Adipose tissue (tissue), 3 donors: Measurements from ENCODE around the gene IRF5. TPM values are rescaled to one million over a fixed set of nuclear protein-coding genes. Genes with fewer than 3 reads are reported as not detected.
"Not testable (repeated sequence)": the region's sequence is repeated elsewhere in the genome, so short reads cannot be mapped to it uniquely, and the experiment has no call there.

Experiments used
- H3K27ac ChIP-seq: one replicate; pipeline ENCODE4 v1.5.1; 2013; ENCODE audit warnings: low read depth, low read length
- WGBS, 3 donors: extraction: QIAGEN DNeasy Blood & Tissue Kit; methylation state at CpG; one replicate each; pipeline ENCODE4 v1.1.7; 2013; 5-methylcytosine and 5-hydroxymethylcytosine counted together
- polyA plus RNA-seq, 3 donors: library from polyadenylated mRNA; stranded (reverse); fragments of 200-250 nt; gene quantifications; one replicate each; pipeline ENCODE4 v1.2.3, GENCODE V29; 2013
- donor health status: healthy with polysubstance abuse.
- donor health status: Bipolar disorder and iron deficiency.
- donor health status: healthy.

Gene IRF5
- polyA plus RNA-seq, 3 donors, result 2.7 to 4.3 (median 3.7) TPM

GRCh38 chr7:128904381-128905197 lies 33.1 kb upstream of the IRF5 start:
- no peak overlapping the region for H3K27ac ChIP-seq
- WGBS, 3 donors, result 30 to 41% (median 36%) methylated on average over 8 of the region's 8 CpGs

- no peak overlapping the region for H3K27ac ChIP-seq
- 71 to 85% (median 80%) methylated on average over 5 of the region's 5 CpGs for WGBS, 3 donors
These were observed 31.5 kb upstream of the IRF5 start for GRCh38 chr7:128906001-128906765.

GRCh38 chr7:128906766-128907559 lies 30.8 kb upstream of the IRF5 start:
- H3K27ac ChIP-seq, result no peak overlapping the region
- 81 to 89% (median 86%) methylated on average over 18 to 19 of the region's 19 CpGs for WGBS, 3 donors

- WGBS, 3 donors, result 86 to 93% (median 90%) methylated on average over 6 of the region's 6 CpGs
- no peak overlapping the region for H3K27ac ChIP-seq
These were observed 28.7 kb upstream of the IRF5 start for GRCh38 chr7:128908750-128909624.

- 11 to 17% (median 16%) methylated on average over 40 to 42 of the region's 42 CpGs for WGBS, 3 donors
- no peak overlapping the region for H3K27ac ChIP-seq
These were observed 27.8 kb upstream of the IRF5 start for GRCh38 chr7:128909625-128910568.

- 20 to 37% (median 34%) methylated on average over 28 to 34 of the region's 34 CpGs for WGBS, 3 donors
- H3K27ac ChIP-seq, result no peak within 1 kb of the TSS
These were observed 27.2 kb upstream of the IRF5 start, which contains the start of gene KCP for GRCh38 chr7:128910569-128910945. TSS of gene KCP (minus strand) at chr7:128910709. CDS start at chr7:128910676, 33 bp downstream.

- WGBS, 3 donors, result 46 to 79% (median 47%) methylated on average over 8 of the region's 8 CpGs
- no peak overlapping the region for H3K27ac ChIP-seq
These were observed 26.2 kb upstream of the IRF5 start for GRCh38 chr7:128911423-128912031.

GRCh38 chr7:128912281-128912680 lies 25.4 kb upstream of the IRF5 start:
- WGBS, 3 donors, result 72 to 82% (median 78%) methylated on average over 3 of the region's 3 CpGs
- no peak overlapping the region for H3K27ac ChIP-seq

GRCh38 chr7:128912709-128913495 lies 24.8 kb upstream of the IRF5 start:
- WGBS, 3 donors, result 64 to 92% (median 90%) methylated on average over 4 to 10 of the region's 20 CpGs
- not testable (repeated sequence) for H3K27ac ChIP-seq

- H3K27ac ChIP-seq, result no peak overlapping the region
- WGBS, 3 donors, result 72 to 88% (median 87%) methylated on average over 10 of the region's 10 CpGs
These were observed 23.7 kb upstream of the IRF5 start for GRCh38 chr7:128913870-128914565.

GRCh38 chr7:128914566-128915151 lies 23.1 kb upstream of the IRF5 start:
- WGBS, 3 donors, result 51 to 58% (median 57%) methylated on average over 10 to 11 of the region's 11 CpGs
- no peak overlapping the region for H3K27ac ChIP-seq

- WGBS, 3 donors, result 5 to 13% (median 9%) methylated on average over 21 to 33 of the region's 34 CpGs
- H3K27ac ChIP-seq, result no peak overlapping the region
These were observed 22.4 kb upstream of the IRF5 start for GRCh38 chr7:128915271-128915819.

GRCh38 chr7:128915841-128916642 lies 21.7 kb upstream of the IRF5 start:
- 26 to 49% (median 26%) methylated on average over 46 to 69 of the region's 69 CpGs for WGBS, 3 donors
- no peak overlapping the region for H3K27ac ChIP-seq

- 91 to 97% (median 93%) methylated on average over 7 of the region's 7 CpGs for WGBS, 3 donors
- no peak overlapping the region for H3K27ac ChIP-seq
These were observed 21.1 kb upstream of the IRF5 start for GRCh38 chr7:128916643-128916915.
